Endothelial cell of umbilical vein (primary cell): ENCODE measurements around the gene BCL6B. TPM values are rescaled to one million over a fixed set of nuclear protein-coding genes. Genes with fewer than 3 reads are reported as not detected.

Experiments
- BruUV-seq: library from RNA; stranded (reverse); fragments of 400-500 nt; replicated peaks from 2 replicates; lab custom pipeline; 2021; lab: Mats Ljungman, UMichigan
- CTCF ChIA-PET: fragments of 300-600, 350-600 bp; sonication (Branson Sonifier 250); formaldehyde crosslinking; loops from one replicate; lab custom pipeline; 2021; ENCODE audit warnings: antibody characterized with exemption, inconsistent platforms; lab: Charles Lee
- POLR2A ChIA-PET: fragments of 300-600, 350-600 bp; sonication (Branson Sonifier 250); formaldehyde crosslinking; loops from one replicate; lab custom pipeline; 2021; ENCODE audit warnings: antibody characterized with exemption, inconsistent platforms; lab: Charles Lee
- DNase-seq: peaks from one replicate; pipeline ENCODE4 v3.0.0-alpha.2; 2011; ENCODE audit warnings: low read depth, low spot score
- FAIRE-seq: peaks from 2 replicates; lab custom pipeline; 2011; peaks lifted over from hg19 to GRCh38; lab: Jason Lieb, UNC
- H2AFZ ChIP-seq: 2 replicates; pipeline ENCODE4 v1.6.0; 2012; ENCODE audit warnings: low read depth, low read length, control low read depth, inconsistent platforms
- H3K27ac ChIP-seq: 2 replicates; pipeline ENCODE4 v1.5.1; 2011; ENCODE audit warnings: low read depth, mild to moderate bottlenecking, control low read depth, low read length, moderate library complexity; ENCODE audit not compliant: insufficient read depth
- H3K27me3 ChIP-seq, 2 experiments: 2 replicates each; pipeline versions ENCODE4 v1.6.0 to v1.6.1; 2011; ENCODE audit warnings: low read length in 2 of 2, mixed read lengths in 1 of 2; ENCODE audit not compliant: control insufficient read depth in 2 of 2, insufficient read depth in 2 of 2
- H3K36me3 ChIP-seq, 2 experiments: 2 replicates in 1 of 2; 3 replicates in 1 of 2; pipeline ENCODE4 v1.5.1; 2011; ENCODE audit warnings: low read length in 2 of 2, mild to moderate bottlenecking in 1 of 2, moderate library complexity in 1 of 2; ENCODE audit not compliant: control insufficient read depth in 2 of 2, insufficient read depth in 2 of 2; ENCODE audit errors: extremely low read depth in 1 of 2
- H3K4me1 ChIP-seq: 3 replicates; pipeline ENCODE4 v1.5.1; 2011; ENCODE audit warnings: mild to moderate bottlenecking, low read length; ENCODE audit not compliant: control insufficient read depth, insufficient read depth; ENCODE audit errors: extremely low read depth
- H3K4me2 ChIP-seq: 2 replicates; pipeline ENCODE4 v1.6.1; 2011; ENCODE audit warnings: low read length, control low read depth, mixed read lengths; ENCODE audit not compliant: insufficient read depth
- H3K4me3 ChIP-seq, 3 experiments: fragments of 200-600 bp in 1 of 3; sonication (generic), shearing (Covaris generic) in 1 of 3; replicated peaks in 1 of 3; 2 replicates each; pipeline ENCODE4 v1.5.1; 2011 to 2016; ENCODE audit warnings: control low read depth in 3 of 3, low read length in 3 of 3, mild to moderate bottlenecking in 2 of 3, inconsistent platforms in 1 of 3, low read depth in 1 of 3, moderate library complexity in 1 of 3; ENCODE audit not compliant: insufficient read depth in 1 of 3
- H3K79me2 ChIP-seq: 2 replicates; pipeline ENCODE4 v1.6.0; 2012; ENCODE audit warnings: low read length, inconsistent platforms; ENCODE audit not compliant: control insufficient read depth, insufficient read depth
- H3K9ac ChIP-seq: replicated peaks from 2 replicates; pipeline ENCODE3; 2011; ENCODE audit warnings: low read length, control low read depth; ENCODE audit not compliant: insufficient read depth; ENCODE audit errors: extremely low read depth
- H3K9me1 ChIP-seq: replicated peaks from 3 replicates; pipeline ENCODE4 v1.6.0; 2011; ENCODE audit warnings: mild to moderate bottlenecking, low read length; ENCODE audit not compliant: control insufficient read depth, insufficient read depth; ENCODE audit errors: extremely low read depth
- H3K9me3 ChIP-seq: replicated peaks from 2 replicates; pipeline ENCODE4 v1.5.1; 2012; ENCODE audit warnings: low read length, inconsistent platforms; ENCODE audit not compliant: control insufficient read depth, insufficient read depth
- H4K20me1 ChIP-seq: replicated peaks from 2 replicates; pipeline ENCODE3; 2011; ENCODE audit warnings: mild to moderate bottlenecking, low read length; ENCODE audit not compliant: control insufficient read depth, insufficient read depth; ENCODE audit errors: extremely low read depth
- CTCF ChIP-seq, 2 donors: IDR thresholded peaks; 1 replicate in 1 of 2; 2 replicates in 1 of 2; pipeline ENCODE4 v1.5.1; 2011; ENCODE audit warnings: low read length in 2 of 2, mild to moderate bottlenecking in 2 of 2, moderate library complexity in 2 of 2, control low read depth in 1 of 2, inconsistent platforms in 1 of 2, low read depth in 1 of 2; ENCODE audit not compliant: insufficient read depth in 1 of 2; ENCODE audit errors: extremely low read depth in 1 of 2
- GATA2 ChIP-seq: IDR thresholded peaks from 2 replicates; pipeline ENCODE4 v1.7.0; 2011; ENCODE audit warnings: low read depth, mild to moderate bottlenecking, moderate library complexity, mixed read lengths, low read length; ENCODE audit not compliant: insufficient read length, insufficient read depth
- JUN ChIP-seq: IDR thresholded peaks from 2 replicates; pipeline ENCODE4 v1.6.1; 2011; ENCODE audit warnings: borderline replicate concordance, low read depth; ENCODE audit not compliant: insufficient read length, insufficient read depth
- POLR2A ChIP-seq: IDR thresholded peaks from 2 replicates; pipeline ENCODE4 v1.6.1; 2012; ENCODE audit warnings: low read depth, mild to moderate bottlenecking, control low read depth, low read length
- POLR2AphosphoS5 ChIP-seq: IDR thresholded peaks from 2 replicates; pipeline ENCODE4 v1.6.1; 2012; ENCODE audit warnings: low read depth, mild to moderate bottlenecking, control low read depth, low read length, moderate library complexity; ENCODE audit not compliant: insufficient read depth
- dilution Hi-C: fragments of 300-500 bp; cut with MboI; formaldehyde crosslinking; loops from one replicate; pipeline ENCODE4 v1.15.0; 2019; ENCODE audit warnings: low sequenced_read_pairs; ENCODE audit not compliant: extremely low pct_ligation_motif_present
- intact Hi-C: fragments of 100-400 bp; cut with micrococcal nuclease; formaldehyde crosslinking; loops from one replicate; pipeline ENCODE4 v1.10.0; 2022
- polyA plus RNA-seq, 4 experiments: library from polyadenylated mRNA; depleted of rRNA in 3 of 4; stranded (reverse) in 3 of 4; unstranded in 1 of 4; fragments of >200 nt; gene quantifications; 2 replicates each; pipeline versions ENCODE4 v1.2.1 to v1.2.3, GENCODE V29; 2011 to 2012; ENCODE audit warnings: missing spikeins in 1 of 4
- total RNA-seq: library from RNA; stranded (reverse); gene quantifications from 2 replicates; pipeline ENCODE4 v1.2.3, GENCODE V29; 2021
- TF ChIP-seq, protein P1 (sequence below): IDR thresholded peaks from 2 replicates; pipeline ENCODE4 v1.6.1; 2011; ENCODE audit not compliant: insufficient read depth, insufficient read length

Gene BCL6B
- total and polyA plus RNA-seq, 2 donors (not counting 3 experiments of a cell fraction or from before 2014, with no cell fraction given), result 93.5 to 160 TPM

GRCh38 chr17:6997171-6997570 is 25.7 kb upstream of the BCL6B start:
- ChIA-PET CTCF (interaction anchor here (1.6 kb wide), 1 partner anchor 83 kb away, joined by 4 read pairs; no protein-coding TSS in a partner anchor), POLR2A (no interaction called here)
- H3K4me2 ChIP-seq, result no peak overlapping the region
- no peaks in the 10 kb centered on the region for H3K27me3 ChIP-seq
- H3K4me3 ChIP-seq, result no peak overlapping the region
- no peaks in the 10 kb centered on the region for H3K79me2 ChIP-seq
- no peak for DNase-seq
- no TSS peak for BruUV-seq
- H3K9me3 ChIP-seq, result no peaks in the 10 kb centered on the region
- no peak for FAIRE-seq
- TF ChIP-seq POLR2AphosphoS5 (no peak), POLR2A (no peak), CTCF (IDR thresholded peaks at IDR 0.05; ENCODE audit: extremely low read depth in 1 of 2, insufficient read depth in 1 of 2, low read depth in 1 of 2, low read length in 2 of 2) (no peak), JUN (no peak), GATA2 (no peak)
- TF ChIP-seq, protein P1, sequence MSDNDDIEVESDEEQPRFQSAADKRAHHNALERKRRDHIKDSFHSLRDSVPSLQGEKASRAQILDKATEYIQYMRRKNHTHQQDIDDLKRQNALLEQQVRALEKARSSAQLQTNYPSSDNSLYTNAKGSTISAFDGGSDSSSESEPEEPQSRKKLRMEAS, result no peak
- H3K4me1 ChIP-seq, result no peaks in the 10 kb centered on the region
- H2AFZ ChIP-seq, result no peak overlapping the region
- dilution Hi-C loops, result no loop called here
- H3K36me3 ChIP-seq, result peaks cover 9 to 16% of the 10 kb centered on the region in 2 experiments
- intact Hi-C loops, result no loop called here
- no peaks in the 10 kb centered on the region for H4K20me1 ChIP-seq
- no peak overlapping the region for H3K9ac ChIP-seq
- no peaks in the 10 kb centered on the region for H3K9me1 ChIP-seq
- H3K27ac ChIP-seq, result no peak overlapping the region
